Measurements from ENCODE around the gene BMP5.

BMP5 gene

GRCh38 chr6:55895972-55896730 is 20.8 kb upstream of the BMP5 start:
- TF ChIP-seq ISL1 (CRISPR knock-in tag; IDR thresholded peaks at IDR 0.05) (peak; percentile 79), SNAI2 (CRISPR knock-in tag; IDR thresholded peaks at IDR 0.05) (no peak)
- ATAC-seq: no peak

GRCh38 chr6:55892749-55893357 is 17.5 kb upstream of the BMP5 start:
- TF ChIP-seq RARB (CRISPR knock-in tag; IDR thresholded peaks at IDR 0.05) (no peak), PATZ1 (CRISPR knock-in tag; IDR thresholded peaks at IDR 0.05; ENCODE audit: borderline replicate concordance) (no peak), ISL1 (CRISPR knock-in tag; IDR thresholded peaks at IDR 0.05) (no peak), ZNF70 (CRISPR knock-in tag; IDR thresholded peaks at IDR 0.05) (no peak), CSDC2 (CRISPR knock-in tag; IDR thresholded peaks at IDR 0.05) (no peak), POU6F1 (CRISPR knock-in tag; IDR thresholded peaks at IDR 0.05; ENCODE audit: borderline replicate concordance, low read depth) (no peak), BACH2 (CRISPR knock-in tag; IDR thresholded peaks at IDR 0.05; ENCODE audit: borderline replicate concordance) (no peak), CSRNP3 (CRISPR knock-in tag; IDR thresholded peaks at IDR 0.05) (no peak)
- no peak for ATAC-seq

GRCh38 chr6:55888917-55889316 is 13.5 kb upstream of the BMP5 start:
- TF ChIP-seq ISL1 (CRISPR knock-in tag; IDR thresholded peaks at IDR 0.05): no peak
- TF ChIP-seq PPARA (CRISPR knock-in tag; IDR thresholded peaks at IDR 0.05; ENCODE audit: borderline replicate concordance): no peak
- no peak for TF ChIP-seq TSHZ2 (CRISPR knock-in tag; IDR thresholded peaks at IDR 0.05)
- no peak for TF ChIP-seq ZFP3 (CRISPR knock-in tag; IDR thresholded peaks at IDR 0.05)
- TF ChIP-seq TCF4 (CRISPR knock-in tag; IDR thresholded peaks at IDR 0.05; ENCODE audit: borderline replicate concordance): no peak
- no peak for TF ChIP-seq ZNF8 (CRISPR knock-in tag; IDR thresholded peaks at IDR 0.05)
- TF ChIP-seq ARNTL (CRISPR knock-in tag; IDR thresholded peaks at IDR 0.05; ENCODE audit: borderline replicate concordance, low read depth): no peak
- TF ChIP-seq CSDC2 (CRISPR knock-in tag; IDR thresholded peaks at IDR 0.05): no peak
- no peak for ATAC-seq

- TF ChIP-seq POU6F1 (CRISPR knock-in tag; IDR thresholded peaks at IDR 0.05; ENCODE audit: borderline replicate concordance, low read depth) (no peak), CREB5 (CRISPR knock-in tag; IDR thresholded peaks at IDR 0.05; ENCODE audit: low read depth) (no peak), ZNF70 (CRISPR knock-in tag; IDR thresholded peaks at IDR 0.05) (no peak), PATZ1 (CRISPR knock-in tag; IDR thresholded peaks at IDR 0.05; ENCODE audit: borderline replicate concordance) (no peak), ZFP3 (CRISPR knock-in tag; IDR thresholded peaks at IDR 0.05) (no peak), ARNTL (CRISPR knock-in tag; IDR thresholded peaks at IDR 0.05; ENCODE audit: borderline replicate concordance, low read depth) (no peak), OSR1 (CRISPR knock-in tag; IDR thresholded peaks at IDR 0.05) (no peak)
- no peak for ATAC-seq
These were observed 10.9 kb upstream of the BMP5 start for GRCh38 chr6:55886185-55886836.

Measured in SK-N-SH treated with all-trans-retinoic acid at 6 μM for 48 hours (cell line).